ENCODE data around the gene CDC45.
A peak's percentile ranks its signal among the peaks of the same experiment; 100 is the strongest.
"Not testable (repeated sequence)": the region's sequence is repeated elsewhere in the genome, so short reads cannot be mapped to it uniquely, and the experiment has no call there.

CDC45 gene

GRCh38 chr22:19479355-19480172 is at the start of gene CDC45:
TSS of gene CDC45 (plus strand) at chr22:19479920. CDS start at chr22:19479969, 49 bp downstream.
- DNase-seq: peak; percentile 90

- no peak for DNase-seq
These were observed 49.5 kb upstream of the CDC45 start for GRCh38 chr22:19429950-19430889.

- DNase-seq: no peak
These were observed 48.7 kb upstream of the CDC45 start for GRCh38 chr22:19430890-19431541.

GRCh38 chr22:19431649-19432132 is 48.0 kb upstream of the CDC45 start, which contains the start of gene HIRA:
TSS of gene HIRA (minus strand) at chr22:19431733. CDS start at chr22:19431476, 257 bp downstream.
- DNase-seq: peak; percentile 85

GRCh38 chr22:19432133-19432851 is 47.4 kb upstream of the CDC45 start, which contains the start of gene MRPL40:
TSS of gene MRPL40 (plus strand) at chr22:19432545. CDS start at chr22:19432555, 10 bp downstream.
- DNase-seq: peak; percentile 81

GRCh38 chr22:19434401-19434800 is 45.3 kb upstream of the CDC45 start:
- DNase-seq: no peak

- DNase-seq: no peak
These were observed 44.7 kb upstream of the CDC45 start for GRCh38 chr22:19434829-19435580.

GRCh38 chr22:19436444-19437161 is 43.1 kb upstream of the CDC45 start:
- DNase-seq: not testable (repeated sequence)

- DNase-seq: no peak
These were observed 41.4 kb upstream of the CDC45 start for GRCh38 chr22:19438298-19438697.

- DNase-seq: no peak
These were observed 39.1 kb upstream of the CDC45 start for GRCh38 chr22:19440411-19441195.

- no peak for DNase-seq
These were observed 37.6 kb upstream of the CDC45 start for GRCh38 chr22:19442166-19442565.

GRCh38 chr22:19443544-19444211 is 36.0 kb upstream of the CDC45 start:
- no peak for DNase-seq

- DNase-seq: not testable (repeated sequence)
These were observed 34.3 kb upstream of the CDC45 start for GRCh38 chr22:19445279-19445982.

GRCh38 chr22:19446603-19447329 is 33.0 kb upstream of the CDC45 start:
- DNase-seq: no peak

- DNase-seq: peak; percentile 83
These were observed 32.2 kb upstream of the CDC45 start, which contains the start of gene C22orf39 for GRCh38 chr22:19447330-19448075. TSS of gene C22orf39 (minus strand) at chr22:19447711. CDS start at chr22:19447688, 23 bp downstream.

GRCh38 chr22:19448076-19448607 is 31.6 kb upstream of the CDC45 start:
- no peak for DNase-seq

Measured in activated effector memory CD4-positive, alpha-beta T cell treated with Interleukin-2 at 50 U/mL for 16 hours (primary cell).